ENCODE results near the gene TRIO. TPM values are rescaled to one million over a fixed set of nuclear protein-coding genes. Genes with fewer than 3 reads are reported as not detected.

The TRIO gene
- total and polyA plus RNA-seq, 2 of the 8 experiments (the other 6 are each of a cell fraction or from before 2014, with no cell fraction given): 35.1 to 69.1 TPM

GRCh38 chr5:14342306-14342705 is 199.2 kb downstream of the TRIO start:
- Histone ChIP-seq H3K14ac (ENCODE audit: insufficient read length) (no peak overlapping the region), H3K4me3 (ENCODE audit: extremely low read depth in 1 of 4, insufficient read depth in 2 of 4, low read depth in 3 of 4, low read length in 4 of 4) (peak overlapping the region in 3 of 4 experiments; percentile 1 to 8 (median 6); a peak in 3 of 8 replicates), H3K23ac (ENCODE audit: insufficient read length) (no peak overlapping the region), H3K79me2 (ENCODE audit: control insufficient read depth in 1 of 2, insufficient read depth in 2 of 2, low read length in 2 of 2) (peaks cover 0 to 14% of the 10 kb centered on the region in 2 experiments; a peak in 3 of 4 replicates), H2BK15ac (ENCODE audit: low read length) (no peak overlapping the region), H2AK5ac (ENCODE audit: low read depth, low read length) (no peak overlapping the region), H2BK12ac (ENCODE audit: low read depth, low read length) (no peak overlapping the region), H3K4me1 (replicated peaks in 1 of 4; ENCODE audit: control insufficient read depth in 3 of 4, insufficient read depth in 4 of 4, low read length in 3 of 4) (peaks cover 4 to 16% (median 8%) of the 10 kb centered on the region in 4 experiments; a peak in 4 of 7 replicates), H3K56ac (replicated peaks; ENCODE audit: insufficient read length, low read depth, low read length) (no peak overlapping the region), H3K23me2 (ENCODE audit: low read depth, low read length) (no peaks in the 10 kb centered on the region), H4K8ac (ENCODE audit: extremely low read depth, insufficient read depth, low read length) (no peak overlapping the region), H3K27me3 (replicated peaks in 1 of 4; ENCODE audit: control insufficient read depth in 3 of 4, extremely low read depth in 1 of 4, insufficient read depth in 3 of 4, low read length in 3 of 4) (no peaks in the 10 kb centered on the region), H3K18ac (ENCODE audit: extremely low read depth, low read length) (peak overlapping the region; percentile 14), H2AFZ (ENCODE audit: low read length) (no peak overlapping the region), H3K79me1 (ENCODE audit: low read depth, low read length) (no peaks in the 10 kb centered on the region; the same call in 1 of the 2 replicates), H3K9me3 (ENCODE audit: insufficient read depth in 2 of 2, low read depth in 1 of 2, low read length in 1 of 2) (no peaks in the 10 kb centered on the region), H3K27ac (ENCODE audit: low read depth, low read length) (no peak overlapping the region), H3K36me3 (ENCODE audit: control insufficient read depth in 2 of 4, insufficient read depth in 4 of 4, low read length in 3 of 4) (peaks cover 0 to 8% (median 4%) of the 10 kb centered on the region in 4 experiments; a peak in 5 of 8 replicates), H4K91ac (replicated peaks; ENCODE audit: insufficient read length, low read length) (no peak overlapping the region), H2BK20ac (ENCODE audit: low read length) (no peak overlapping the region; the same call in 1 of the 2 replicates), H2BK5ac (ENCODE audit: low read depth, low read length) (0 out of 2 replicates have a peak overlapping the region, but pooled peaks have one; percentile 16), H3K4ac (replicated peaks; ENCODE audit: insufficient read length, low read depth, low read length) (no peak overlapping the region), H3K4me2 (ENCODE audit: insufficient read depth in 1 of 2, low read depth in 2 of 2, low read length in 2 of 2) (peak overlapping the region; percentile 9 to 36; a peak in 3 of 4 replicates), H4K5ac (ENCODE audit: insufficient read length, low read depth, low read length) (no peak overlapping the region), H4K20me1 (replicated peaks in 1 of 2; ENCODE audit: control insufficient read depth in 1 of 2, insufficient read depth in 2 of 2, low read length in 2 of 2) (peaks cover 0 to 1% of the 10 kb centered on the region in 2 experiments), H2BK120ac (replicated peaks; ENCODE audit: low read depth, low read length) (no peak overlapping the region), H3K9ac (replicated peaks in 1 of 4; ENCODE audit: extremely low read depth in 1 of 4, low read depth in 3 of 4, low read length in 3 of 4) (no peak overlapping the region)
- POLR2A ChIA-PET (ENCODE audit: partially characterized antibody): interaction anchor here (0.8 to 1.1 kb wide), 3 partner anchors 15 to 42 kb away, joined by 3 read pairs; no protein-coding TSS in a partner anchor
- CTCF ChIA-PET (ENCODE audit: partially characterized antibody): interaction anchor here (1.0 to 1.5 kb wide), 7 partner anchors 9 to 30 kb away, joined by 3 to 10 read pairs (median 3); no protein-coding TSS in a partner anchor
- DNase-seq (ENCODE audit: low read depth in 1 of 2, low spot score in 2 of 2): no peak
- FAIRE-seq: no peak
- WGBS, 2 experiments (ENCODE audit: extremely low coverage in 1 of 2, insufficient coverage in 1 of 2, insufficient read length in 1 of 2, insufficient replicate concordance in 2 of 2, low coverage in 1 of 2, low lambda C conversion rate in 2 of 2, missing lambda C conversion rate in 1 of 2): 70% methylated on average over 3 of the region's 3 CpGs; no CpG with 5 or more reads in 1 of the 2 experiments
- TF ChIP-seq CTCF (IDR thresholded peaks at IDR 0.05; ENCODE audit: control extremely low read depth in 1 of 3, insufficient read depth in 1 of 3, low read depth in 1 of 3, low read length in 3 of 3): no peak
- TF ChIP-seq SP2 (IDR thresholded peaks at IDR 0.05; ENCODE audit: low read length): no peak
- TF ChIP-seq NANOG (IDR thresholded peaks at IDR 0.05; ENCODE audit: insufficient read depth, low read depth, low read length, poor library complexity, severe bottlenecking): no peak
- TF ChIP-seq YY1 (IDR thresholded peaks at IDR 0.05; ENCODE audit: low read depth, low read length): no peak
- TF ChIP-seq, protein P1, sequence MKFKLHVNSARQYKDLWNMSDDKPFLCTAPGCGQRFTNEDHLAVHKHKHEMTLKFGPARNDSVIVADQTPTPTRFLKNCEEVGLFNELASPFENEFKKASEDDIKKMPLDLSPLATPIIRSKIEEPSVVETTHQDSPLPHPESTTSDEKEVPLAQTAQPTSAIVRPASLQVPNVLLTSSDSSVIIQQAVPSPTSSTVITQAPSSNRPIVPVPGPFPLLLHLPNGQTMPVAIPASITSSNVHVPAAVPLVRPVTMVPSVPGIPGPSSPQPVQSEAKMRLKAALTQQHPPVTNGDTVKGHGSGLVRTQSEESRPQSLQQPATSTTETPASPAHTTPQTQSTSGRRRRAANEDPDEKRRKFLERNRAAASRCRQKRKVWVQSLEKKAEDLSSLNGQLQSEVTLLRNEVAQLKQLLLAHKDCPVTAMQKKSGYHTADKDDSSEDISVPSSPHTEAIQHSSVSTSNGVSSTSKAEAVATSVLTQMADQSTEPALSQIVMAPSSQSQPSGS (IDR thresholded peaks at IDR 0.05; ENCODE audit: low read length): no peak
- no peak for TF ChIP-seq RFX5 (IDR thresholded peaks at IDR 0.05; ENCODE audit: borderline replicate concordance, low read depth, low read length)
- TF ChIP-seq FOSL1 (IDR thresholded peaks at IDR 0.05; ENCODE audit: insufficient read depth, low read depth, low read length): no peak
- TF ChIP-seq RAD21 (IDR thresholded peaks at IDR 0.05 in 1 of 2, conservative IDR thresholded peaks at IDR 0.05 in 1 of 2; ENCODE audit: low read depth in 2 of 2, low read length in 2 of 2): no peak
